Superior temporal gyrus (tissue), 1 donor: Measurements from ENCODE around the gene SDC1.

Experiments used
- DNase-seq: peaks from one replicate; pipeline ENCODE4 v3.0.0-alpha.2; 2016; ENCODE audit errors: extremely low spot score

Gene SDC1

GRCh38 chr2:20214566-20215182 is 10.3 kb downstream of the SDC1 start:
- DNase-seq: no peak

GRCh38 chr2:20213651-20214565 is 11.0 kb downstream of the SDC1 start:
- DNase-seq: no peak

GRCh38 chr2:20212871-20213503 is 11.9 kb downstream of the SDC1 start:
- DNase-seq: no peak

- no peak for DNase-seq
Measured at GRCh38 chr2:20212459-20212870, 12.5 kb downstream of the SDC1 start.

- DNase-seq: no peak
Measured at GRCh38 chr2:20211860-20212458, 13.0 kb downstream of the SDC1 start.

GRCh38 chr2:20211420-20211819 is 13.5 kb downstream of the SDC1 start:
- no peak for DNase-seq

- DNase-seq: no peak
Measured at GRCh38 chr2:20210462-20210861, 14.5 kb downstream of the SDC1 start.

GRCh38 chr2:20209373-20210109 is 15.4 kb downstream of the SDC1 start:
- DNase-seq: no peak

GRCh38 chr2:20208476-20208859 is 16.5 kb downstream of the SDC1 start:
- DNase-seq: no peak

GRCh38 chr2:20207051-20207450 is 17.9 kb downstream of the SDC1 start:
- no peak for DNase-seq

- no peak for DNase-seq
Measured at GRCh38 chr2:20205915-20206524, 18.9 kb downstream of the SDC1 start.

- DNase-seq: no peak
Measured at GRCh38 chr2:20205069-20205468, 19.9 kb downstream of the SDC1 start.

GRCh38 chr2:20203521-20204225 is 21.3 kb downstream of the SDC1 start:
- no peak for DNase-seq

- no peak for DNase-seq
Measured at GRCh38 chr2:20203072-20203471, 21.9 kb downstream of the SDC1 start.

- DNase-seq: no peak
Measured at GRCh38 chr2:20201671-20202070, 23.3 kb downstream of the SDC1 start.

- DNase-seq: no peak
Measured at GRCh38 chr2:20200697-20201555, 24.0 kb downstream of the SDC1 start.

- DNase-seq: no peak
Measured at GRCh38 chr2:20199633-20200270, 25.2 kb downstream of the SDC1 start.

- DNase-seq: no peak
Measured at GRCh38 chr2:20198796-20199632, 25.9 kb downstream of the SDC1 start.
